Upper lobe of left lung (tissue), 6 donors: ENCODE results near the gene CLEC16A. TPM values are rescaled to one million over a fixed set of nuclear protein-coding genes. Genes with fewer than 3 reads are reported as not detected.

ENCODE experiments used
- ATAC-seq, 2 donors: fragments of 200-7000 bp; cut with Tn5 transposase; one replicate each; pipeline ENCODE4 v1.9.1; 2022; ENCODE audit warnings: mild to moderate bottlenecking in 2 of 2, moderate library complexity in 2 of 2; ENCODE audit not compliant: low FRiP score in 2 of 2
- DNase-seq, 2 donors: peaks; one replicate each; pipeline ENCODE4 v3.0.0-alpha.2; 2019 to 2020
- H3K27ac ChIP-seq, 4 donors: fragments of 200-600 bp; sonication (generic); one replicate each; pipeline ENCODE4 v1.5.1; 2016 to 2019
- H3K27me3 ChIP-seq, 4 donors: fragments of 200-600 bp; sonication (generic); one replicate each; pipeline ENCODE4 v1.5.1; 2017 to 2019
- H3K36me3 ChIP-seq, 4 donors: fragments of 200-600 bp; sonication (generic); one replicate each; pipeline ENCODE4 v1.5.1; 2016 to 2019
- H3K4me1 ChIP-seq, 4 donors: fragments of 200-600 bp; sonication (generic); one replicate each; pipeline ENCODE4 v1.5.1; 2018 to 2019
- H3K4me3 ChIP-seq, 4 donors: fragments of 200-600 bp; sonication (generic); one replicate each; pipeline ENCODE4 v1.5.1; 2017 to 2019; ENCODE audit warnings: mild to moderate bottlenecking in 2 of 4, moderate library complexity in 1 of 4
- H3K9me3 ChIP-seq, 4 donors: fragments of 200-600 bp; sonication (generic); one replicate each; pipeline ENCODE4 v1.5.1; 2018 to 2019
- CTCF ChIP-seq, 6 experiments: fragments of 450-650 bp in 4 of 6; fragments of 200-600 bp in 2 of 6; sonication (generic) in 2 of 6; IDR thresholded peaks; one replicate each; pipeline ENCODE4 v1.5.1; 2016 to 2019; ENCODE audit warnings: antibody characterized with exemption in 6 of 6
- EP300 ChIP-seq, 4 donors: sonication (generic); formaldehyde crosslinking; IDR thresholded peaks; one replicate each; pipeline ENCODE4 v1.5.1; 2017; ENCODE audit warnings: antibody characterized with exemption in 4 of 4, control low read depth in 2 of 4
- POLR2A ChIP-seq, 4 donors: fragments of 450-650 bp; IDR thresholded peaks; one replicate each; pipeline ENCODE4 v1.5.1; 2016 to 2017; ENCODE audit warnings: antibody characterized with exemption in 4 of 4, mild to moderate bottlenecking in 2 of 4
- POLR2AphosphoS5 ChIP-seq, 2 donors: sonication (generic); formaldehyde crosslinking; IDR thresholded peaks; one replicate each; pipeline ENCODE4 v1.5.1; 2017; ENCODE audit warnings: antibody characterized with exemption in 2 of 2
- WGBS, 2 donors: methylation state at CpG; one replicate each; pipeline ENCODE4 v1.1.5; 2017 to 2018; 5-methylcytosine and 5-hydroxymethylcytosine counted together
- total RNA-seq, 6 donors: library from RNA; depleted of rRNA in 4 of 6; stranded (reverse); fragments of >200 nt in 4 of 6; gene quantifications; one replicate each; pipeline versions ENCODE4 v1.1.0 to v1.2.1, GENCODE V29; 2016 to 2021
- donor health status: DM: no; HTN: no; CAD: no; lungs with moderate emphysema.
- donor health status: DM: no; HTN: yes; CAD: no; lungs with severe emphysema.

Gene CLEC16A
- total RNA-seq, 6 donors from 2014 or later, result 33.3 to 85.9 (median 46.4) TPM

- 95 to 100% methylated on average over 6 to 9 of the region's 9 CpGs for WGBS, 2 donors
- no peak for ATAC-seq
Observed at GRCh38 chr16:11024333-11025053, 80.1 kb downstream of the CLEC16A start.

GRCh38 chr16:11025120-11025531 is 80.8 kb downstream of the CLEC16A start:
- WGBS, 2 donors, result 91 to 97% methylated on average over 3 of the region's 3 CpGs
- Histone ChIP-seq H3K27me3 (no peaks in the 10 kb centered on the region), H3K9me3 (peaks cover 0 to 4% (median 0%) of the 10 kb centered on the region in 4 donors), H3K4me3 (no peak overlapping the region), H3K36me3 (peaks cover 3 to 75% (median 36%) of the 10 kb centered on the region in 4 donors), H3K27ac (no peak overlapping the region), H3K4me1 (no peaks in the 10 kb centered on the region)
- DNase-seq (no peak), ATAC-seq (no peak)
- TF ChIP-seq EP300 (IDR thresholded peaks at IDR 0.05) (no peak), POLR2A (IDR thresholded peaks at IDR 0.05) (no peak)

More at GRCh38 chr16:11024333-11025053, 80.1 kb downstream of the CLEC16A start:
- Histone ChIP-seq H3K9me3 (peaks cover 0 to 4% (median 0%) of the 10 kb centered on the region in 4 donors), H3K4me3 (no peak overlapping the region), H3K27ac (no peak overlapping the region), H3K27me3 (no peaks in the 10 kb centered on the region), H3K4me1 (no peaks in the 10 kb centered on the region), H3K36me3 (peaks cover 3 to 72% (median 37%) of the 10 kb centered on the region in 4 donors)
- no peak for DNase-seq
- TF ChIP-seq POLR2A (IDR thresholded peaks at IDR 0.05) (no peak), EP300 (IDR thresholded peaks at IDR 0.05) (no peak), CTCF (IDR thresholded peaks at IDR 0.05) (no peak), POLR2AphosphoS5 (IDR thresholded peaks at IDR 0.05) (no peak)

GRCh38 chr16:11029948-11030347 is 85.6 kb downstream of the CLEC16A start:
- H3K27me3 ChIP-seq, result no peaks in the 10 kb centered on the region
- H3K9me3 ChIP-seq, result peaks cover 0 to 4% (median 0%) of the 10 kb centered on the region in 4 donors
- DNase-seq (no peak), ATAC-seq (no peak)
- no peak for TF ChIP-seq POLR2AphosphoS5 (IDR thresholded peaks at IDR 0.05)
- TF ChIP-seq EP300 (IDR thresholded peaks at IDR 0.05), result no peak
- TF ChIP-seq POLR2A (IDR thresholded peaks at IDR 0.05), result no peak
- no peak for TF ChIP-seq CTCF (IDR thresholded peaks at IDR 0.05)
- no peak overlapping the region for H3K4me3 ChIP-seq
- peaks cover 0 to 20% (median 7%) of the 10 kb centered on the region in 4 donors for H3K4me1 ChIP-seq
- no peak overlapping the region for H3K27ac ChIP-seq
- H3K36me3 ChIP-seq, result peaks cover 0 to 64% (median 34%) of the 10 kb centered on the region in 4 donors

- no peak for DNase-seq
- no peak for TF ChIP-seq POLR2A (IDR thresholded peaks at IDR 0.05)
- TF ChIP-seq EP300 (IDR thresholded peaks at IDR 0.05), result no peak
- TF ChIP-seq CTCF (IDR thresholded peaks at IDR 0.05), result no peak
- TF ChIP-seq POLR2AphosphoS5 (IDR thresholded peaks at IDR 0.05), result no peak
- ATAC-seq, result no peak
- Histone ChIP-seq H3K27me3 (no peaks in the 10 kb centered on the region), H3K9me3 (no peaks in the 10 kb centered on the region), H3K36me3 (peaks cover 0 to 63% (median 27%) of the 10 kb centered on the region in 4 donors), H3K4me1 (peaks cover 0 to 20% (median 7%) of the 10 kb centered on the region in 4 donors), H3K4me3 (no peak overlapping the region), H3K27ac (no peak overlapping the region)
- WGBS, 2 donors, result 94 to 98% methylated on average over 7 of the region's 7 CpGs
Observed at GRCh38 chr16:11030990-11031510, 86.7 kb downstream of the CLEC16A start.

GRCh38 chr16:11032000-11032921 is 87.9 kb downstream of the CLEC16A start:
- WGBS, 2 donors, result 86 to 93% methylated on average over 8 to 14 of the region's 16 CpGs
- TF ChIP-seq CTCF (IDR thresholded peaks at IDR 0.05), result no peak
- TF ChIP-seq POLR2AphosphoS5 (IDR thresholded peaks at IDR 0.05), result no peak
- no peak for TF ChIP-seq POLR2A (IDR thresholded peaks at IDR 0.05)
- TF ChIP-seq EP300 (IDR thresholded peaks at IDR 0.05), result no peak
- no peak overlapping the region for H3K4me3 ChIP-seq
- DNase-seq (peak in 1 of 2 donors; percentile 41), ATAC-seq (peak; percentile 5 to 19)
- H3K27me3 ChIP-seq, result no peaks in the 10 kb centered on the region
- no peaks in the 10 kb centered on the region for H3K9me3 ChIP-seq
- H3K4me1 ChIP-seq, result peaks cover 0 to 20% (median 7%) of the 10 kb centered on the region in 4 donors
- peaks cover 0 to 59% (median 19%) of the 10 kb centered on the region in 4 donors for H3K36me3 ChIP-seq
- peak overlapping the region in 1 of 4 donors; percentile 26 for H3K27ac ChIP-seq
